GM13977 (cell line): ENCODE measurements around the gene ADAMTS17.

Experiments
- DNase-seq: peaks from one replicate; pipeline ENCODE4 v3.0.0; 2012; ENCODE audit warnings: low spot score
- CTCF ChIP-seq: IDR thresholded peaks from 2 replicates; pipeline ENCODE4 v1.5.1; 2012; ENCODE audit warnings: mild to moderate bottlenecking, control low read depth; ENCODE audit not compliant: insufficient read depth; ENCODE audit errors: extremely low read depth, missing control alignments
- in situ Hi-C: fragments of 300-500 bp; cut with MboI; formaldehyde crosslinking; loops from one replicate; pipeline ENCODE4 v1.12.0; 2022; ENCODE audit warnings: low sequenced_read_pairs, low pct_unique_long_range_greater_than_20kb, mixed read lengths, inconsistent platforms; ENCODE audit not compliant: unreplicated experiment

Gene ADAMTS17

GRCh38 chr15:100020614-100021013, 321.2 kb downstream of the ADAMTS17 start:
- in situ Hi-C loops = no loop called here
- no peak for DNase-seq
- TF ChIP-seq CTCF = no peak

DNA sequence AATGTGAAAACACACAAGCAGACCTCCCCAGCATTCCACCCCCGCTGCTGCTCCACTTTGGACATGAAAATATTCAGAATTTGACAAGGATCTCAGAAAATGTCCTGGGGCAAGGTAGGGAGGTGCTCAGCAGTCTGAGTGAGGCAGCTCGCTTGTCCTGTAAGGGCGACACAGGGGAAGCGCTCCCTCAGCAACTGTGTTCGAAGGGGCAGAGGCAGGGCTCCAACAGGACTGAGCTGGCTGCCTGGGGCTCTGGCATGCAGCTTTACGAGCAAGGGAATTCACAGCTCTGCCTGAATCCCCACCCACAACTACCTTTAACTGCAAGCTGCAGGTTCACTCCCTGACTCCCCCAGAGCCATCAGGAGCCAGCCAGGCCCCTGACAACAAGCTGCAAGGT, 321.6 kb downstream of the ADAMTS17 start:
- no peak for TF ChIP-seq CTCF
- in situ Hi-C loops = no loop called here
- DNase-seq = no peak

DNA sequence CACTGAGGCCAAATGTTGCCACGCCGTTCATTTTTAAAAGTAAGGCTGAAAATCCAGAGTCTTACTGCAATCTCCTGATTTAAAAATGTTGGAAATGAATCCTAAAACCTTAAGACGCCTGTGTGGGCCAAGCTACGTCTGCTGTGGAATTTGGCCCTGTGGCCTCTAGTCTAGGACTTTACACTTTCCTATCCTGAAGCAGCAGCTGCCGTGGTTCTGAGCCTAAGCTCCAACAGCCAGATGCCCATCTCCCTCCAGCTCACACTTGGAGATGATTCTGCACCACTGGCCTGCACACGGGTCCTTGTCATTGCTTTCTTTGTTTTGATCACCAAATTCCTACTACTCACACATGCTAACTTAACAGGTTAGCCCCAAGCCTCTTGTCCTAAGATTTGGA, 322.2 kb downstream of the ADAMTS17 start:
- no peak for TF ChIP-seq CTCF
- DNase-seq = no peak
- in situ Hi-C loops = no loop called here

GRCh38 chr15:100018191-100018590, 323.6 kb downstream of the ADAMTS17 start:
- in situ Hi-C loops = no loop called here
- no peak for DNase-seq
- TF ChIP-seq CTCF = no peak

- in situ Hi-C loops = no loop called here
- DNase-seq = no peak
- no peak for TF ChIP-seq CTCF
These were observed 324.6 kb downstream of the ADAMTS17 start for GRCh38 chr15:100017140-100017539.

- DNase-seq = no peak
- TF ChIP-seq CTCF = no peak
- in situ Hi-C loops = no loop called here
These were observed 325.1 kb downstream of the ADAMTS17 start for GRCh38 chr15:100016632-100017031.

DNA sequence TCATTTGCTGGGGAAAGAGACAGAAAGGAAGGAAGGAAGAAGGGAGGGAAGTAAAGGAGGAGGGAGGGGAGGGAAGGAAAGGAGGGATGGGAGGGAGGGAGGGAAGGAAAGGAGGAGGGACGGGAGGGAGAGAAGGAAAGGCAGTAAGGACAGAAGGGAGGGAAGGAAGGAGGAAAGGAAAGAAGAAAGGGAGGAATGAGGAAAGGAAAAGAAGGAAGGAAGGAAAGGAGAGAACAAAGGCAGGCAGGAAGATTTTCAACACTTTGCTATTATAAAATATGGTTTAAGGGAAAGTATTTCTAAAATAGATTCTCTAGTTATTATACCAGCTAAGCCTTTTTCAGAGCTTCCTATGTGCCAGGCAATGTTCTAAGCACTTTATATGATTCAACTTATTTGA, 330.5 kb downstream of the ADAMTS17 start:
- in situ Hi-C loops = no loop called here
- no peak for TF ChIP-seq CTCF
- DNase-seq = no peak
